Smooth muscle cell of the pulmonary artery (primary cell): ENCODE measurements around the gene TMPRSS2. TPM values are rescaled to one million over a fixed set of nuclear protein-coding genes. Genes with fewer than 3 reads are reported as not detected.

Source experiments
- total RNA-seq: library from RNA; depleted of rRNA; stranded (reverse); fragments of >200 nt; gene quantifications from 2 replicates; pipeline ENCODE4 v1.2.3, GENCODE V29; 2014

TMPRSS2 gene
- total RNA-seq = not detected in 2 replicates

DNA sequence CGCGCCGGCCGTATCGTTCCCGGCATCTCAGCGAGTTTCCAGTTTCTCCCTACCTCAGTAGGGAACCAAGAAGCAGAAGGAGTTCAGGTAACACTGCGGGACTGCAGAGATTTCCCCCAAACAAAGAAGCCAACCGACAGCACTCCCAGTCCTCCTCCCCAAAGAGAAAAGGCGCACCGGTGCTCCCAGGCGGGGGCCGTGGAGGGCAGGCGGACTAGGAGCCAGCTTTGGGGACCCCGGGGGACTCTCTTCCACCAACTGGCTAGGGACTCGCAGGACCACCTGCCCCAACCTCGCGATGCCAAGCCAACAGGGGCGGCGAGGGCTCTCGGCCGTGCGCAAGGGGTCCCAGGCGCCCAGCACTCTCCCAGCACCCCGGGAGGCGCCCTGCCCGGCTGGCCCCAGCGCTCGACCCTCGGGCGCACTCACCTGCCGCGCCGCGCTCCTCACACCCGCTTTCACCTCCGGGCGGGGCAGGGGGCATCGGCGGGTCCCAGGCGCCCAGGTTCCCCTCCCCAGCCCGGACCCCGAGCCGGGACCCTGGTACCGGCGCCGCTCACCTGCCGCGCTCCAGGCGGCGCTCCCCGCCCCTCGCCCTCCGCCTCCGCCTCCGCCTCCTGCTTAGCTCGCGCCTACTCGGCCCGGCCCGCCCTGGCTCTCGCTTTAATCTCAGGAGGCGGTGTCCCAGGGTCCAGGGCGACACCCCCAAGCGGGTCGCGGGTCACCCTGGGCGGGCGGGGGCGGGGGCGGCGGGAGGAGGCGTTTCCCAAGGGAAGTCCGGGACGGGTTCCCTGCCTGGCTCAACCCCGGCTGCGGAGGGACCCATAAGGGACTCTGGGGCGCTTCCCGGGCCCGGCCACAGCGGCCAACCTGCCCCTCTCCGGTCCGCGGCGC, at the start of gene TMPRSS2:
TSS of gene TMPRSS2 (minus strand) at position 638 of the 894 bp plus-strand sequence. CDS start 10,025 bp downstream, outside the sequence.

GRCh38 chr21:41425954-41426675, 81.8 kb downstream of the TMPRSS2 start, which contains the start of gene MX1:
Gene MX1, plus strand, starts transcription at chr21:41426239. Its CDS starts 5,832 bp downstream, at chr21:41432071.

Other genes with a start within 250 kb of the TMPRSS2 start
- gene FAM3B, start 191.4 kb downstream of the TMPRSS2 start, total RNA-seq = not detected in 2 replicates
- gene MX2, start 146.1 kb downstream of the TMPRSS2 start, total RNA-seq = 2.2 and 3.3 TPM in 2 replicates
- gene MX1, start 81.9 kb downstream of the TMPRSS2 start, total RNA-seq = 3.1 and 6.6 TPM in 2 replicates